GM12801 (cell line): ENCODE measurements around the gene F7.

Experiments
- CTCF ChIP-seq: IDR thresholded peaks from one replicate; pipeline ENCODE4 v1.5.1; 2011; ENCODE audit warnings: control low read depth; ENCODE audit not compliant: insufficient read length; ENCODE audit errors: extremely low read depth

F7 gene

GRCh38 chr13:113066142-113066455 is 39.5 kb upstream of the F7 start:
- no peak for TF ChIP-seq CTCF

GRCh38 chr13:113066746-113067145 is 38.8 kb upstream of the F7 start:
- TF ChIP-seq CTCF = no peak

GRCh38 chr13:113069861-113070805 is 35.5 kb upstream of the F7 start:
- TF ChIP-seq CTCF = no peak

- TF ChIP-seq CTCF = no peak
Measured at GRCh38 chr13:113070855-113071254, 34.7 kb upstream of the F7 start.

GRCh38 chr13:113072376-113072775 is 33.2 kb upstream of the F7 start:
- no peak for TF ChIP-seq CTCF

GRCh38 chr13:113073942-113074341 is 31.6 kb upstream of the F7 start:
- TF ChIP-seq CTCF = no peak

GRCh38 chr13:113074401-113074800 is 31.2 kb upstream of the F7 start:
- no peak for TF ChIP-seq CTCF
